NCI-H774 (cell line): Measurements from ENCODE around the gene KHK.

Experiments used
- DNase-seq: peaks from one replicate; lab custom pipeline; 2025; lab: John Stamatoyannopoulos, UW

The KHK gene

DNA sequence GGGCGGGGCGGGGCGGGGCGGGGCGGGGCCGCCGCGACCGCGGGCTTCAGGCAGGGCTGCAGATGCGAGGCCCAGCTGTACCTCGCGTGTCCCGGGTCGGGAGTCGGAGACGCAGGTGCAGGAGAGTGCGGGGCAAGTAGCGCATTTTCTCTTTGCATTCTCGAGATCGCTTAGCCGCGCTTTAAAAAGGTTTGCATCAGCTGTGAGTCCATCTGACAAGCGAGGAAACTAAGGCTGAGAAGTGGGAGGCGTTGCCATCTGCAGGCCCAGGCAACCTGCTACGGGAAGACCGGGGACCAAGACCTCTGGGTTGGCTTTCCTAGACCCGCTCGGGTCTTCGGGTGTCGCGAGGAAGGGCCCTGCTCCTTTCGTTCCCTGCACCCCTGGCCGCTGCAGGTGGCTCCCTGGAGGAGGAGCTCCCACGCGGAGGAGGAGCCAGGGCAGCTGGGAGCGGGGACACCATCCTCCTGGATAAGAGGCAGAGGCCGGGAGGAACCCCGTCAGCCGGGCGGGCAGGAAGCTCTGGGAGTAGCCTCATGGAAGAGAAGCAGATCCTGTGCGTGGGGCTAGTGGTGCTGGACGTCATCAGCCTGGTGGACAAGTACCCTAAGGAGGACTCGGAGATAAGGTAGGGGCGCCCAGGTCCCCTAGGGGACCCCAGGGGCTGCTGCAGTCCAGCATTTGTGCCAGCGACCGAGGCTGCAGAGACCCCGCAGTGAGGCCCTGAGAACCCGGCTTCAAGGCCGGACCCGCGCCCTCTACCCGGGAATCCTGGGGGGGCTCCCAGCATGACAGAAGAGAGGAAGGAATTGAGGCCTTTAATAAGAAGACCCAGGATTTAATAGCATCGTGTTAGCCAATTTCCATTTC is at the start of gene KHK:
Gene KHK, plus strand, starts transcription at position 49 of the 870 bp plus-strand sequence. Its CDS starts 488 bp downstream, at position 537.
- DNase-seq = peak; percentile 59

GRCh38 chr2:27038012-27038411 is 48.6 kb upstream of the KHK start:
- DNase-seq = no peak

- DNase-seq = no peak
These were observed 47.8 kb upstream of the KHK start for GRCh38 chr2:27038631-27039339.

GRCh38 chr2:27039426-27039825 is 47.1 kb upstream of the KHK start:
- no peak for DNase-seq

GRCh38 chr2:27039871-27040270 is 46.7 kb upstream of the KHK start:
- DNase-seq = no peak

GRCh38 chr2:27040282-27040681 is 46.3 kb upstream of the KHK start:
- no peak for DNase-seq

DNA sequence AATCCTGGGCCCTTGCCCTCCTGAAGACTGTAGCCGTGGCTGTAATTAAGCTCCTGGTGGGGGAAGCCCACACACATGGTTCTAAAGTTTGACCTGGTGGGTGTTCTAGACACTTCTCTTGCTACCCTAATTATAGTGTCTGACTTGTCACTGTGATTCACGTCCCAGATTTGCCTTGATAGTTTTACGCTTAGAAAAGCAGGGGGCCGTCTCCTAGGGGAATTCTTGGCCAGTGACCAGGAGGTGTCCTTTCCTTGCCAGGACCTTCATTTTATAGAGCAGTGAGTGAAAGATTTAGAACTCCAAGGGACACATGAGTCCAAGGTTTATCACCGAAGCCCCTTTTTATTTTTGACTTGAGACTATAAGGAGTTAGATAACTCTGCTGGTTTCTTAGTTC is 44.8 kb upstream of the KHK start:
- no peak for DNase-seq

DNA sequence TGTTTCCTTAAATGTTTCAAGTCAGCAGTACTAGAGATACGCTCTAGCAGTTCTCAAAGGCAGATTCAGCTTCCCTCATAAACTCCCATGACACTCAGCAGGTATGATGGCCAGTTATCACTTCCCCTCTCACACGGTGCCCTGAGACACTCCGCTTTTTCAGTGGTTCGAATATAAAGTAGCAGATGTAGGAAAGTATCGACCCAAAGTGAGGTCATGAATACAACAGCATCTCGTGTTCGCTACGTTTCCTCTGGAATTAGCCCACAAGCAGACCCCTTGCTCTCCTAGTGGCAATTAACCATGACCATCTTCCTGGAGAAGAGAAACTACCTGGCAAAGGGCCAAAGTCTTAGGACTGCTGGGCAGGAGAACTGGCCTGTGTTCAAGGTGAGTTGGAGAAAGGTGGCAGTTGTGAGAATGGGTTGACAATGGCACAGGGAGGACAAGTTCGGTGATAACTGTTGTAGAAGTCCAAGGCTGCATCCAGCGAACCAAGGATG is 44.4 kb upstream of the KHK start:
- DNase-seq = no peak

DNA sequence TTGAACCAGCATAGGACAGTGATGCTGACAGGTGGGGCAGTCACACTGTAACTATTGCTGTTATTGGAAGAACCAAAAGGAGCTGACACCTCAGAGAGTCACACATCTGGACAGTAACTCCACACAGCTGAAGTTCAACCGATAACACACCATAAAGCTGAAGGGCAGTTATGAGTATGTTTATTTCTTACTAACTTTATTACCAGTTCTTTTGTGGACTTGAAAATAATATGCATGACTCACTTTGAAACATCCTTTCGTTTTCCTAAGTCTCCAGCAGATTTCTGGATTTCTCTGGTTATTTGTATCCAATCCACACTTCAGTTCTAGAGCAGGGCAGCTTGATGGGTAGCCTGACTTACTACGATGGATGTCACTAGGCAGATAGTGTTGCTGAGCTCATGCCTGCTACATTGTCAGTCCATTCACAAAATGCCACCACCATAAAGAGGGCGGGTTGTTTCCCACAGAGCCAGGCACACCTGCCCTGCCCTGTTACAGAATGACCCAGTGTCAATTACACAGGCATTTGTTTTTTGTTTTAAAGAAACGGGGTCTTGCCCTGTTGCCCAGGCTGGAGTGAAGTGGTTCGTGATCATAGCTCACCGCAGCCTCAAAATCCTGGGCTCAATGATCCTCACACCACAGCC is 43.5 kb upstream of the KHK start:
- DNase-seq = no peak

DNA sequence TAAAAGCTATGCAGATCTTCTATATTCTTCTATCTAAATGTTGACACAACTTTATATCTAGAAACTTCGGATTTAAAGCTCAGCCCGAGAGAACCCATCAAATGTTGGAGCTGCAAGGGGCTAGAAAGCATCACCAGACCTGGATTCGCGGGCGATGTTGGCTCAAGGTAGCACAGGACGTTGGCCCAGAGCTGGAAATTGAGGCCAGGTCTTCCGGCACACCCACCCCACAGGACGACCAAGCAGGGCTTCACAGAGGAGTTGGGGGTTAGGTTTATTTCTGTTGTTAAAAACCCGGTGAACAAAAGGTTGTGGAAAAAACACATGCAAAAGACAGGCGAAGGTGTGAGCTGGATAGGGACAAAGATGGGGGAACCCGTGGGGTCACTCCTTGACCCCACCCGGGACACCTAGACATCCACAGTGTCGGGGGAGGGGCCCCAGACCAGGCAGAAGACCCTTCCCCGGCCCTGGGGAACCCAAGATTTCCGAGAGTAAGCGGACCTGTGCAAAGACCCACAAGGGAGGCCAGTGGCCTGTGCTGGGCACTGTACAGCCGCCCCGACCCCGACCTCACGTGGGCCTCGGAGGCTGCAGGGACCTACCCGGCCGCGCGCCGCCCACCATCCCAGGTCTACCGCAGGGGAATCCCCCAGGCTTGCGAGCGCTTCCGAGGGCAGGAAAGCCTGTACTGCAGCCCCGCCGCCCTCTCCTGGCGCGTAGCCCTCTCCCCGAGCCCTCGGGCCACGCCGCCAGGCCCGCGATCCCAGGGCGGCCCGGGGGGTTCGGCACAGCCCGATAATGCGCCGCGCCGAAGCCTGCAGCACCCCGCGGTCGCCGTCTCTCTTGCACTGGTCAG is 36.9 kb upstream of the KHK start:
- peak; percentile 21 for DNase-seq

- DNase-seq = peak; percentile 84
These were observed 36.1 kb upstream of the KHK start for GRCh38 chr2:27050281-27050995.

DNA sequence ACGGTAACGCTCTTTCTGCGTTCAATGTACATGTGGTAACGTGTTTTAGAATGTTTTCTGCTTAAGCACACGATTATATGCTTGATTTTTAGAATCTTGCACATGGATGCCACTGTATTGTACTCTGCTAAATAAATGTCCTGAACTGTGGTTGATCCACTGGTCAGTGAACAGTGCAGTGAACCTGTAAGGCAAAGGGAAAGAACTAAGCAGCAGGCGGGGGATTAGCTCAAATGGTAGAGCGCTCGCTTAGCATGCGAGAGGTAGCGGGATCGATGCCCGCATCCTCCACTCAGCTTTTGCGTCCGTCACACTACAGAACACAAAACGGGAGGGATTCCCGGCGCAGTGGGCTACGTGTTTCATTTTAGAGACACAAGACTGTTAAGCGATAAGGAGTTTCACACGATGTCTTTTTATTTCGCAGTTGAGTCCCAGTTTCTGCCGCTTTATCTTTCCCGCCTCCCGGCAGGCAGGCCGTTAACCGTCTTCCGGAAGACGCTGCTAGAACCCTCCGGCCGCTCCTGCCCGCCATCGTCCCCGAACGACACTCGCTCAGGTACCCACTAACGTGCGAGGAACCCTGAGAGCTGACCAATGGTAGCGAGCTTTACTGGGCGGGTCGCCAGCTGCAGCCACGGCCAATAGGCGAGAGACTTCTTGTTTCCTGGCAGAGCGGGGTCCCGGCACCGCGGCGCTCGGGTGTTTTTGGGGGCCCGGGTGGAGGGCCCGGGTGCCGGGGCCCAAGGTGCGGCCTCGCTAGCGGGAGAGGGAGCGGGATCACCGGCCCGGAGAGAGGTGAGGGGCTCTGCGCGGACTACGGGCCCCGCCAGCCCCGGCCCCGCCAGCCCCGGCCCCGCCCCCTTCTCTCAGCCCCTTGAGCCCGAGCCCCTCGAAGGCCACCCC is 35.3 kb upstream of the KHK start, which contains the start of gene AGBL5:
Gene AGBL5, plus strand, starts transcription at position 673 of the 906 bp plus-strand sequence. CDS start 1,291 bp downstream, outside the sequence.
- peak; percentile 91 for DNase-seq

DNA sequence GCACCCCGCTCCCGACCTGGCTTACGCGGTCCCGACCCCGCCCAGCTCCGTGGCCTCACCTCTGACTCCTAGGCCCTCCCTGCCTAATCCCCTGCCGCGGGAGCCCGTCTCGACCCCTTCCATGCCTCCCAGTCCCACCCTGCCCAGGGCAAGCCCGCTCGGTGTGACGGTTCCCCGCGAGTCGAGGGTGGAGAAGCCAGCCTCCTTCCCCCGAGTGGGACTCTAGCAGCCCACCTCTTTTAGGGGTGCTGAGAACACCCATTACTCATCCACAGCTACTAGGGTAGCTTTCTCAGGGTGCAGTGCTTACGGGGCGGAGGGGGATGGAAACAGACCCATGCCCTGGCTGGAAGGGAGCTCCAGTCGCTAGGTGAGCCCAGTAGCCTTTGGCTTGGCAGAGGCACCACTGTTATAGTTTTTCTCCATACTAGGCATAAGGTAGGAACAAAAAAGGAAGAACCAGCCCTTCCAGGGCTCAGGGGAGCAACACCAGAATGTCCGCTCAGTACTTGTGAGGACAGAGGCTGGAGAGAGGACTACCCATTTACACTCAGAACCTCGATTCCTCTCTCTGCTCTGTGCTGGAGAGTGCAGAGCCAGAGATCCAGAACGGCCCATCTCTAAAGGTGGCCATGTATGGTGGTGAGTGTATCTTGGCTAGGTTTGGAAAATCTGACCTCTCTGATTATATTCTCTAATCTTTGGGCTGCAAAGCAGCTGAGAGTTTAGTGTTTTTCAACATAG is 34.5 kb upstream of the KHK start:
- no peak for DNase-seq

DNA sequence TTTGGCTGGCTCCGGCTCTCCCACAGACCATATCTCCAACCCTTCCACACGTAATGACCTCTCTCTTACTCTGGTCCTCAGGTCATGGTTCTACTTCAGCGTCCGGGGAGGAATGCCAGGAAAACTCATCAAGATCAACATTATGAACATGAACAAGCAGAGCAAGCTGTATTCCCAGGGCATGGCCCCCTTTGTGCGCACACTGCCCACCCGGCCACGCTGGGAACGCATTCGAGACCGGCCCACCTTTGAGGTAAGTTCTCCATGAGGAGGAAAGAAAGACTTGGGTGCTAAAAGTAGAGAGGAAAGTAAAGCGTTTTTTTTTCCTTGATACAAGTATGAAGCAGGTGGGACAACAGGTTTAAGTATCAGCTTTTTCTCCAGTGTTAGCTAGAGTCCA is 33.3 kb upstream of the KHK start:
- DNase-seq = no peak

GRCh38 chr2:27053776-27054175 is 32.8 kb upstream of the KHK start:
- DNase-seq = no peak

GRCh38 chr2:27054721-27055120 is 31.9 kb upstream of the KHK start:
- no peak for DNase-seq

GRCh38 chr2:27057184-27057583 is 29.4 kb upstream of the KHK start:
- DNase-seq = no peak

DNA sequence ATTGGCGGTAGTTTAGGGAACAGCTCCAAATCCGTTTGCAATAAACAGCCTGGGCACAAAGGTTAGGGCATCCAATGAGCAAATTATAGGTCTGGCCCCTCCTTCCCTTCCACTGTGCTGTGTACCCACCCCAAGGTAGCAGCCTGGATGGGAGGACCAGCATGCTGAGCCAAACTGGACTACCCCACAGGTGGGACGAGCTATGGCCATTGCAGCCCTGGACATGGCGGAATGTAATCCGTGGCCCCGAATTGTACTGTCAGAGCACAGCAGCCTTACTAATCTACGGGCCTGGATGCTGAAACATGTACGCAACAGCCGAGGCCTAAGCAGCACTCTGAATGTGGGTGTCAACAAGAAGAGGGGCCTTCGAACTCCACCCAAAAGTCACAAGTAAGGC is 28.4 kb upstream of the KHK start:
- DNase-seq = no peak
